ENCODE measurements around the gene CNTN5.

DNA sequence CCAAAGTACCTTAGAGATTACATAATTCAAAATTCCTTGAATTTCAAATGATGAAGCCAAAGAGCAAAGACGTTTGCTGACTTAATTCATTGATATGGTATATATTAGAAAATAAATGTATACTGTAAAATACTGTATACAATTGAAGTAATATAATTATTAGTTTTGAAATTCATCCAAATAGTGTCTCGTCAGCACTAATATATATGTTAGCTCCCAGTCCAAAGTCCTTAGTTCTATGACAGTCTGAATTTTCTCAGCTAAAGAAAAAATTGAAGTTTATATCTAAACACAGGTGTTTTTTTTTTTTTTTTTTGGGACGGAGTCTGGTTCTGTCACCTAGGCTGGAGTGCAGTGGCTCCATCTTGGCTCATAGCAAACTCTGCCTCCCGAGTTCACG is 431.3 kb downstream of the CNTN5 start:
- TF ChIP-seq ZNF510 (tag by site-specific recombination; IDR thresholded peaks at IDR 0.05; ENCODE audit: insufficient replicate concordance) (no peak), CTCF (tag by site-specific recombination; IDR thresholded peaks at IDR 0.05) (no peak), ZNF140 (tag by site-specific recombination; IDR thresholded peaks at IDR 0.05) (no peak), ZBTB21 (tag by site-specific recombination; IDR thresholded peaks at IDR 0.05) (no peak), ZBTB26 (tag by site-specific recombination; optimal IDR thresholded peaks at IDR 0.05) (no peak), ZNF830 (tag by site-specific recombination; IDR thresholded peaks at IDR 0.05; ENCODE audit: low read depth) (no peak), ZNF768 (tag by site-specific recombination; IDR thresholded peaks at IDR 0.05) (no peak), ZNF121 (tag by site-specific recombination; IDR thresholded peaks at IDR 0.05) (no peak), MYNN (tag by site-specific recombination; IDR thresholded peaks at IDR 0.05; ENCODE audit: borderline replicate concordance) (no peak), ZNF341 (tag by site-specific recombination; IDR thresholded peaks at IDR 0.05; ENCODE audit: low read depth) (no peak)
- TF ChIP-seq, protein P1, sequence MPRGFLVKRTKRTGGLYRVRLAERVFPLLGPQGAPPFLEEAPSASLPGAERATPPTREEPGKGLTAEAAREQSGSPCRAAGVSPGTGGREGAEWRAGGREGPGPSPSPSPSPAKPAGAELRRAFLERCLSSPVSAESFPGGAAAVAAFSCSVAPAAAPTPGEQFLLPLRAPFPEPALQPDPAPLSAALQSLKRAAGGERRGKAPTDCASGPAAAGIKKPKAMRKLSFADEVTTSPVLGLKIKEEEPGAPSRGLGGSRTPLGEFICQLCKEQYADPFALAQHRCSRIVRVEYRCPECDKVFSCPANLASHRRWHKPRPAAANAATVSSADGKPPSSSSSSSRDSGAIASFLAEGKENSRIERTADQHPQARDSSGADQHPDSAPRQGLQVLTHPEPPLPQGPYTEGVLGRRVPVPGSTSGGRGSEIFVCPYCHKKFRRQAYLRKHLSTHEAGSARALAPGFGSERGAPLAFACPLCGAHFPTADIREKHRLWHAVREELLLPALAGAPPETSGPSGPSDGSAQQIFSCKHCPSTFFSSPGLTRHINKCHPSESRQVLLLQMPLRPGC (tag by site-specific recombination; IDR thresholded peaks at IDR 0.05), result no peak

Data from HEK293 (cell line).